Activated T-helper 1 cell treated with Interleukin-2 at 50 U/mL for 16 hours (primary cell): ENCODE results near the gene SMAD4.

ENCODE experiments used
- DNase-seq: peaks from one replicate; pipeline ENCODE4 v3.0.0-alpha.2; 2020; ENCODE audit warnings: low read depth

SMAD4 gene

DNA sequence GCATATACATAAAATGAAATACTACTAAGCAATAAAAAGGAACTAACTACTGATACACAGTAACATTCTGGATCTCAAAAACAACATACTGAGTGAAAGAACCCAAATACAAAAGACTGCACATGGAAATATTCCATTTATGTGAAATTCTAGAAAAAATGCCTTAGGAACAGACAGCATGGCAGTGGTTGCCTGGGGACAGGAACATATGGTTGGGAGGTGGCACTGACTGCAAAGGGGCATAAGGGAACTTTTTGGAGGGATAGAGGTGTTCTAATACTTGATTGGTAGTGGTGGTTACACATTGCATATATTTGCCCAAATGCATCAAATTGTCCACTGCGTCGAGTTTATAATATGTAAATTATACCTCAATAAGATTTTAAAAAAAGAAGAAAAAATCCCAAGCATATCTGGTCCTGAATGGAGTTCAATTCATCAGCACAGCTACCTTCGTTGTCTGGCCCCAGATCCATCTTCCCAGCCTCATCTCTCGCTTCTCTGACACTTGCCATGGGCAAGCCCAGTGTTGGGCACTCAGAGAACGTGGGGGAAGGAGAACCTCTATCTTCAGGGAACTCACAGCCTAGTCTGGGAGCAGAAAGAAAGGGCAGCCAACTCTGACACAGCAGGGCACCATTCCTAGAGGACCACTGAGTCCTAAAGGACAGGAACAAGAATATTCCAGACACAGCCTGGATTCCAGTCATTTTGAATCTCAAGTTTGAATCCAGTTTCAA is 8.6 kb upstream of the SMAD4 start:
- DNase-seq, result no peak

DNA sequence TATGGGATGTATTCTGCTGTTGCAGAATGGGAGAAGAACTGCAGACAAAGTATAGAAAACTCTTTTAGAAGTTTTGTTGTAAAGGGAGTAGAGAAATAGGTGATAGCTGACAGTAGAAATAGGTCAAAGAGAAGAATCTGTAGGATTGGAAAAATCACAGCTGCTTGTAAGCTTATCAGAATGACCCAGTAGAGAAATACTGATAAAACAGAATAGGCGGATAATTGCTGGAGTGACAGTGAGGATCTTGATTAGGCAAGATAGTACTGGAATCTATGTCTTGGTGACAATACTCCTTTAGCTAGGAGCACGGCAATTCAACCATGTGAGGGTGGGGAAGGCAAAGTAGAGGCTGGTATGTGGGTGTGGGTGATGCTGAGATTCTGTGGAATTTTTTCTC is 4.5 kb upstream of the SMAD4 start:
- DNase-seq, result no peak

- DNase-seq, result no peak
Observed at GRCh38 chr18:51028201-51028805, 1.7 kb upstream of the SMAD4 start.

DNA sequence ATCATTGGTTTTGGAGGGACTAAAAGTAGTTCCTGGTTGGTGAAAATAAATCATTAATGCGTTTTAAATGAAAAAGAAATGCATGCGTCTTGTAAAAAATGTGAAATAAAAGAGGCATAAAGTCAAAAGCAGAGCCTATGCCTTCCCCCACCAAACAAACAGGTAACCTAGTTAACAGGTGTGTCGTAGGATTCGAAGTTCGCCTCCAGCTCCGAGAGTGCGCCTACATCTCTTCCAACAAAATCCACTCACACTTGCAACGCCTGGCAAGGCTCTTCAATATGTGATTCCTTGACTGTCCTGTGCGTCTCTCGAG is 677 bp upstream of the SMAD4 start:
- DNase-seq, result no peak

DNA sequence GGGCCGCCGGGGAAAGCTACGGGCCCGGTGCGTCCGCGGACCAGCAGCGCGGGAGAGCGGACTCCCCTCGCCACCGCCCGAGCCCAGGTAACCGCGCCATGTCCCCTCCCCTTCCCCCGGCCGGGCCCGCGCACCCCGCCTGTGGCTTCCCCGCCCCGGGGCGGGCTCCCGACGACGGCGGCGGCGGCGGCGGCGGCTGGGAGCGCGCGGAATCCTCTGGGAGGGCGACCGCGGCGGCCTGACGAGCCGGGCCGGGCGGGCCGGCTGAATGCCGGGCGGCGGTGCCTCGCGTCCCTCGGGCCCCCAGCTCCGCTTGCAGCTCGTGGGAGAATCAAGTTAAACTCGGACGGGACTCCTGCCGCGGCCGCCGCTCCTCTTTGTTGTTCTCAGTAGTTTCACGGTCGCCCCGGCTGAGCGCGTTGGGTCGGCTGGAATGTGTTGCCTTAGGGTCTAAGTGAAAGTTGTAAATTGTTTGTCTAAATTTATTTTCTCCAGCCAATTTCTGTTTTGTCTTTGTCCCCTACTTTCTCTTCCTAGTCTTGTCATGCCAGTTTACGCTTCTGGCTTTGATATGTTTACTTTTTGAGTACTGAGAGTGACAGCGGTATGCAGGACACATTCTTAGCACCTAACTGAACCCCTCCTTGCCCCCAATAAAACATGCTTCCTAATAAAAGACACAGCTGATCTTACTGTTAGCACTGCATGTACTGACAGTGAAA is 685 bp downstream of the SMAD4 start:
- DNase-seq, result peak; percentile 63

DNA sequence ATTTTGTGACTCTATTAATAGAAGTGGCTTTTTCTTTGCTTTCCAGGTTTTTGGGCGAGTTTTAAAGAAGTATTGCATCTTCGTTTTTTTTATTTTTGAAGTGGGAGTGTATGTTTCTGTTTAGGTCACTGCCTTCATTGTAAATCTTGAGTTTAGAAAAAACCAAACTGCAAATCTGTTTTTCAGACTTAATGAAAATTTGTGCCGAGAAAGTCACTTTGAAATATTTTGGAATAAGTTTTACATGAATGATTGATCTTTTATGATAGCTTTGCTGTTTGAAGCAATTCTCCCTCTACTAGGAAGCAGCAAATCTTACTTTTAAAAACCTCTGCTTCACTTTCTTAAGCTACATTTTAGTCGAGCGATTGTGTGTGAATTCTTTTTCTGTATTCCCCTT is 2.2 kb downstream of the SMAD4 start:
- no peak for DNase-seq

DNA sequence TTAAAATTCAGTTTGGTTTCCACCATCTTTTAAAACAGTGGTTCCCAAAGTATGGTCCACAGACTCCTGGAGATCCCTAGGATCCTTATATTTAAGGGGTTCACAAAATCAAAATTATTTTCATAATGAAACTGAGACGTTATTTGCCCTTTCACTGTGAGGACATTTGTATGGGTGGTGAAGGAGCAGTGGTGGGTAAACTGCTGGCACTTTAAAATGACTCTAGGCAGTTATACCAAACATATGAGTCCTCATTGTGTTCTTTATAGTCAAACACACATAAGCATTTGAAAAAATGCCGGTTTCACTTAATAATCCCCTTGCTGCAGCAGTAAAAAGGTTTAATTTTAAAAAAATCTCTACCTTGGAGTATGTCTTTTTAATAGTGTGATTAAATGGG is 7.2 kb downstream of the SMAD4 start:
- DNase-seq, result no peak

- no peak for DNase-seq
Observed at GRCh38 chr18:51038110-51038509, 8.1 kb downstream of the SMAD4 start.

DNA sequence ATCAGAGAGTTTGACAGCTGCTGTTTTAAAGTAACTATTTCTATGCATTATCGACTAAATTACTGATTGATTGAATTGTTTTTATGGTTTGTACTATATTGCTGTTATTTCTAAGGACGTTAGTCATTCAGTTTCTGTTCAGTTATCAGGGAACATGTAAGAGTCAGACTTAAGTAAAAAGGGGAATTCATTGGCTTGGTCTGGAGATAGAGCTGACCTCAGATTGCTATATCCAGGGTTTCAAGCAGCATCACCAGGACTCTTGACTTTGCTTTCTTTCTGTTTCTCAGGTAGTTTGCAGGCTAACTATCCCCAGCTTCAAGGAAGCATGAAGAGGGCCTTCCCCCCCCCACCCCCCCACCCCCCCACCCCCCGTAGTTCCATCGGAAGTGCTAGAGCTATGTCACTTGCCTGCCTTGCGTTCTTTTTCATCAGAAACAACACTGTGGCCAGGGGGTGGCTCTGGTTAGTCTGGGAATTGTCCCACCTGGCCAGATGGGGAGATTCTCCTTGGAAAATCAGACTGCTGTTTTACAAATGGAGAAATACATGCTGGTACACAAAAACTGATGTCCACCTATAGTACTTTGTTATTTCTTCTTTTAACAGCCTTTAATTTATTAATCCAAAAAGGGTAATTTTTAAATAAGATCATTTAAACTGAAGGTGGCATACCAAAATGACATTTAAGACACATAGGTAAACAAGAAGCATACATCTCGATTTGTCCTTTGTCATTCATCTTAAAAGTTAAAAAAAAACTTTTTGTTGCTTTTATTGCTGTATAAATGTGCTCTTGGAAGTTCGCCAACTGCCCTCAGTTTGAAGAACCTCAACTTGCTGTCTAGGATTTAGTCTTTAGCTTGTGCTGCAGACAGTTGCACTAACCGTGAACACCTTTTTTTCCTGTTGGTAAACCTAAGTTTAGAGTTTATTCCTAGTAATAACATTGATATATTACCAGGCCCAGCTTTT is 9.4 kb downstream of the SMAD4 start:
- no peak for DNase-seq

- DNase-seq, result no peak
Observed at GRCh38 chr18:51041677-51042352, 11.8 kb downstream of the SMAD4 start.

DNA sequence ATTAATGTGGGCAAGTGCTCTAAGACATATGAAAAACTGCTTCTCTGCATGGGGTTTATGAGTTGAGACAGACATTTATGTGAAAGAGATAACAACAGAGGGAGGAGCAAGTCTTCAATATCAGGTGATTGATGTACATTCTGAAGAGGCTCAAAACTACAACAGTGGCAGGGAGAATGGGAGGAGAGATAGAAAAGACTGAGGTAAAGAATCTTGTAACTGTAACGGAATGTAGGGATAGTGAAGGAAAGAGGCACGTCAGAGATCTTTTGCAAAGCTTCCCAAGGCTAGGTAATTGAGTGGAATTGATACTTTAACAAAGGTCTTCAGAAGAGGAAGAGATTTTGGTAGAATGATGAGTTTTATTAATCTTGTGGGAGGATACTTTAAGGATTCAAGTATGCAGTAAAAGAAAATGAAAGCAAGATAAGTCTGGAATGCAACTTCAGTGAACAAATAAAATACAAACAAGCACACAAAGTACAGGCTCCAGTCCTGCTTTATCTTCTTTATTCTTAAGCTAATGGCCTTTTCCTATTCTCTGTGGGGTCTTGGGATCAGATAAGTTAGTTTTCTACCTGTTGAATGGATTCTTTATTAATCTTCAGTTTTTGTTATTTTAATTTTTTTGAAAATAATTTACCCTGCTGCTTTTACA is 15.0 kb downstream of the SMAD4 start:
- DNase-seq, result no peak

- DNase-seq, result no peak
Observed at GRCh38 chr18:51048190-51048589, 18.2 kb downstream of the SMAD4 start.

DNA sequence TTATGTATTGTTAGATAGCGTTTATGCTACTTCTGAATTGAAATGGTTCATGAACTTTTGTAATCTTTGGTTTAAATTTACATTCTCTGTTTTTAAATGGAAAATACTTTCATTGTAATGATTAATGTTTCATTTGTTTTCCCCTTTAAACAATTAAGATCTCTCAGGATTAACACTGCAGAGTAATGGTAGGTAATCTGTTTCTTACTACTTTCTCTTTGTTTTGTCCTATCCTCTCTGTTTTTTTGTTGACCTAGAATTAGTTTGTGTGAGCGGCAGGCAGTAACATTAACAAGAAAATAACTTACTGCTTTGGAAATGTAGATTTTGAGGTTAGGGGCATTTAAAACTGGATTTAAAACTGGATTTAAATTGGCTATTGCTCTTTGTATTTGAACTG is 19.1 kb downstream of the SMAD4 start:
- no peak for DNase-seq

- no peak for DNase-seq
Observed at GRCh38 chr18:51051105-51051712, 21.2 kb downstream of the SMAD4 start.

GRCh38 chr18:51053814-51054213 is 23.8 kb downstream of the SMAD4 start:
- no peak for DNase-seq

DNA sequence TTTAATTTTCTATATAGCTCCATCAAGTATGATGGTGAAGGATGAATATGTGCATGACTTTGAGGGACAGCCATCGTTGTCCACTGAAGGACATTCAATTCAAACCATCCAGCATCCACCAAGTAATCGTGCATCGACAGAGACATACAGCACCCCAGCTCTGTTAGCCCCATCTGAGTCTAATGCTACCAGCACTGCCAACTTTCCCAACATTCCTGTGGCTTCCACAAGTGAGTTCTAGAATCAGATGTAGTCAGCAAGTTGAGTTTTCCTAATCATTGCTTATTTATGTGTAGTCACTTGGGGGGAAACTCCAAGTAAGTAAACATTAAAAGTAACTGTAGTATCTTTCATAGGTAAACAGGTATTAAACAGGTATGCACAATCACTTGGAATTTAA is 24.8 kb downstream of the SMAD4 start:
- no peak for DNase-seq

DNA sequence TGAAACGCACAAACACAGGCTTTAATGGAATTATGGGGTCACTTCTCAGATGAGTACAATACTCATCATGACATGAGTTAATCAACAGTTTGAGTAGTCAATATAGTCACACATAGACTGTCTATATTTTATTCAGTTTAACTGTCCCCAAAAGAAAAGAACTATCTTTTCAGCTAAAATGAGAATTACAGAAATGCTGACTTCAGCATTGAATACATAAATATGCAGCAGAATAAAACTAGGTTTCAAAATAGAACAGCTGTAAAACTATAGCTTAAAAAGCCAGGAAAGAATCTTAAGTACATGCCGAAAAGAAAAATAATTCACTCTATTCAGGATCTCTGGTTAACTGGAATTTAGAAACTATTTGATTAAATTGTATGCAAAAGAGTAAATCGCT is 30.0 kb downstream of the SMAD4 start:
- no peak for DNase-seq

DNA sequence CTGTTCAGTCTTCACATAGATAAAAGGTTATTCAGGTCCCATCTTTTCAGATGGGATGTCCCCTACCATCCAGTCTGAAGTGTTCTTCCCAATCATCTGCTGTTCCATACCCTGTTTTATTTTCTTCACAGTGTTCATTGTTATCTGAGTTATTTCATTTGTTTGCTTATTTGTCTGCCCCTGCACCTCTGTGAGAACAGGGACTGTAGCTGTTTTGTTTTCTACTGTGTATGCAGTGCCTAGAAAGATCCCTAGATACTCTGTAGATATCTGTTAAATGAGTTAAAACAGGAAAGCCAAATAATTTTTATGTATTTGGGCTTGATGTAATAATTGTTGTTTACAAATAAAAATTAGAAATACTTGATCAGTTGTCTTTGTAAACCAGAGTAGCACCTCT is 34.2 kb downstream of the SMAD4 start:
- no peak for DNase-seq

DNA sequence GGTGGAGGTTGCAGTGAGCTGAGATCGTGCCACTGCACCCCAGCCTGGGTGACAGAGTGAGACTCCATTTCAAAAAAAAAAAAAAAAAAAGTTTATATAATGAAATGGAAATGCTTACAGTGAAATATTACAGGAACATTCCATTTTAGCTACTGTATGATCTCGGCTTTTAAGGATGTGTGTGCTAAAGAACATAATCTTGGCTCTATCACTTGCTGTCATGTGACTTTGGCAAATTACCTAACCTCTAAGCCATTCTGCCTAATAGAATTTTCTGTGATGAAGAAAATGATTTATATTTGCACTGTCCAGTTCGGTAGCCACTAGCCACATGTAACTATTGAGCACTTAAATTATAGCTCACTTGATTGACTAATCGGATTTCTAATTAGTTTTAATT is 36.3 kb downstream of the SMAD4 start:
- no peak for DNase-seq

DNA sequence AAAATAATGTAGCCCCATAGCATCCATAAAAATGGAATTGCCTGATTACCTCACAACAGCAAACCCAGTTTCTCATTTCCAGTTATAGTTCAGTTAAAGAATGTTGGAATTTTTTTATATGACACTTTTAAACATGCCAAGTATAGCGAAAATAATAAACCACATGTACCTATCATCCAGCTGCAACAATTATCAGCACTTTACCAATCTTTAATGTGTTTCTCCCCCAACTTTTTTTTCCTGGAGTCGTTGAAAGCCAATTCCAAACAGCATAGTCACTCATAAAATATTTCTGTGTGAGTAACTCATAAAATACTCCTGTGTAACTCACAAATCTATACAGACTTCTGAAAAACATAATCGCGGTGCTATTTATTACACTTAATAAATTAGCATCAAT is 38.1 kb downstream of the SMAD4 start:
- no peak for DNase-seq

DNA sequence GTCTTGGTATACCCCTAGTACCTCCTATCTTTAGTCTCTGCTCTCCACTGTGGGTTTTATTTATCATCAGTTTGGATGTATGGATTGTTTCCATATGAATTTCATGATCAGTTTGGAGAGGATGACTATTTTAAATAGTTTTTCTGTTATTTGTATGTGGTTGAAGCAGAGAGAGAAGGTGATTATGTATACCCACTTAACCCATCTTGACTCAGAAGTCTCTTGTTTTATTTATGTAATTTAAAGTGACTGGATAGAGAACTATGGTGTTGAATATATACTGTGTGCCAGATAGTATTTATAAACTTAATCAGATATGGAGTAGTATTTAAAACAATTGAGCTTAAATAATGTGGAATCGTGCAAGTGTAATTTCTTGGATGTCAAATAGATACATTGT is 39.9 kb downstream of the SMAD4 start:
- no peak for DNase-seq
